Thoracic aorta (tissue), 2 donors: Measurements from ENCODE around the gene PLA2G4F. TPM values are rescaled to one million over a fixed set of nuclear protein-coding genes. Genes with fewer than 3 reads are reported as not detected.

Experiments used
- ATAC-seq: fragments of 150-250 bp; one replicate; pipeline ENCODE4 v1.8.0; 2017; ENCODE audit warnings: low read depth; ENCODE audit not compliant: insufficient number of reproducible peaks, low FRiP score
- DNase-seq: peaks from one replicate; pipeline ENCODE4 v3.0.0-alpha.2; 2020; ENCODE audit warnings: low spot score
- H3K27ac ChIP-seq, 2 donors: fragments of 200-600 bp; sonication (generic); 1 replicate in 1 of 2; 2 replicates in 1 of 2; pipeline ENCODE4 v1.5.1; 2016; ENCODE audit warnings: mild to moderate bottlenecking in 2 of 2, moderate library complexity in 2 of 2
- H3K27me3 ChIP-seq: fragments of 200-600 bp; sonication (generic); replicated peaks from 2 replicates; pipeline ENCODE4 v1.6.0; 2016; ENCODE audit warnings: mild to moderate bottlenecking; ENCODE audit not compliant: insufficient read depth
- H3K36me3 ChIP-seq: fragments of 200-600 bp; sonication (generic); one replicate; pipeline ENCODE4 v1.5.1; 2016
- H3K4me1 ChIP-seq, 2 donors: fragments of 200-600 bp; sonication (generic); 1 replicate in 1 of 2; 2 replicates in 1 of 2; pipeline versions ENCODE4 v1.5.1 to v1.6.0; 2016; ENCODE audit warnings: low read depth in 2 of 2, mild to moderate bottlenecking in 1 of 2; ENCODE audit not compliant: control insufficient read depth in 1 of 2
- H3K4me3 ChIP-seq: fragments of 200-600 bp; sonication (generic); 2 replicates; pipeline ENCODE4 v1.5.1; 2016; ENCODE audit warnings: mild to moderate bottlenecking
- H3K9me3 ChIP-seq: fragments of 200-600 bp; sonication (generic); 2 replicates; pipeline ENCODE4 v1.5.1; 2016
- CTCF ChIP-seq: fragments of 200-600 bp; sonication (generic); IDR thresholded peaks from one replicate; pipeline ENCODE4 v1.5.1; 2019; ENCODE audit warnings: antibody characterized with exemption
- total RNA-seq, 2 donors: library from RNA; depleted of rRNA; stranded (reverse); fragments of >200 nt; gene quantifications; one replicate each; pipeline versions ENCODE4 v1.1.0 to v1.2.3, GENCODE V29; 2016

PLA2G4F gene
- total RNA-seq, 2 donors from 2014 or later = 0.27 to 0.78 TPM

GRCh38 chr15:42106288-42106687, 50.1 kb downstream of the PLA2G4F start:
- DNase-seq = no peak
- no peak overlapping the region for H3K27ac ChIP-seq
- H3K9me3 ChIP-seq = no peaks in the 10 kb centered on the region
- no peaks in the 10 kb centered on the region for H3K36me3 ChIP-seq
- no peak for TF ChIP-seq CTCF
- ATAC-seq = no peak
- no peak overlapping the region for H3K4me3 ChIP-seq
- no peaks in the 10 kb centered on the region for H3K27me3 ChIP-seq
- no peaks in the 10 kb centered on the region for H3K4me1 ChIP-seq

- DNase-seq (no peak), ATAC-seq (no peak)
- no peak overlapping the region for H3K27ac ChIP-seq
- H3K27me3 ChIP-seq = no peaks in the 10 kb centered on the region
- no peaks in the 10 kb centered on the region for H3K4me1 ChIP-seq
- no peaks in the 10 kb centered on the region for H3K9me3 ChIP-seq
- H3K4me3 ChIP-seq = no peak overlapping the region
- no peaks in the 10 kb centered on the region for H3K36me3 ChIP-seq
- TF ChIP-seq CTCF = no peak
Observed at GRCh38 chr15:42104095-42104891, 52.1 kb downstream of the PLA2G4F start.

- Histone ChIP-seq H3K36me3 (no peaks in the 10 kb centered on the region), H3K4me1 (no peaks in the 10 kb centered on the region), H3K4me3 (no peak overlapping the region), H3K27me3 (no peaks in the 10 kb centered on the region), H3K27ac (no peak overlapping the region), H3K9me3 (no peaks in the 10 kb centered on the region)
- TF ChIP-seq CTCF = no peak
- no peak for ATAC-seq
- no peak for DNase-seq
Observed at GRCh38 chr15:42102646-42103235, 53.7 kb downstream of the PLA2G4F start.

- no peak for ATAC-seq
- Histone ChIP-seq H3K27me3 (no peaks in the 10 kb centered on the region), H3K27ac (no peak overlapping the region), H3K4me1 (no peaks in the 10 kb centered on the region), H3K4me3 (no peak overlapping the region), H3K36me3 (no peaks in the 10 kb centered on the region), H3K9me3 (no peaks in the 10 kb centered on the region)
- DNase-seq = no peak
- TF ChIP-seq CTCF = no peak
Observed at GRCh38 chr15:42101861-42102260, 54.6 kb downstream of the PLA2G4F start.

- TF ChIP-seq CTCF = no peak
- no peak for ATAC-seq
- Histone ChIP-seq H3K36me3 (no peaks in the 10 kb centered on the region), H3K4me3 (no peak overlapping the region), H3K4me1 (no peaks in the 10 kb centered on the region), H3K27ac (no peak overlapping the region), H3K27me3 (no peaks in the 10 kb centered on the region), H3K9me3 (no peaks in the 10 kb centered on the region)
- DNase-seq = no peak
Observed at GRCh38 chr15:42100021-42100800, 56.2 kb downstream of the PLA2G4F start.
